D341Med (cell line): ENCODE results near the gene NUTM2D.
"Not testable (repeated sequence)": the region's sequence is repeated elsewhere in the genome, so short reads cannot be mapped to it uniquely, and the experiment has no call there.

Experiments
- DNase-seq: peaks from one replicate; pipeline ENCODE4 v3.0.0; 2012; ENCODE audit warnings: low spot score

Gene NUTM2D, protein sequence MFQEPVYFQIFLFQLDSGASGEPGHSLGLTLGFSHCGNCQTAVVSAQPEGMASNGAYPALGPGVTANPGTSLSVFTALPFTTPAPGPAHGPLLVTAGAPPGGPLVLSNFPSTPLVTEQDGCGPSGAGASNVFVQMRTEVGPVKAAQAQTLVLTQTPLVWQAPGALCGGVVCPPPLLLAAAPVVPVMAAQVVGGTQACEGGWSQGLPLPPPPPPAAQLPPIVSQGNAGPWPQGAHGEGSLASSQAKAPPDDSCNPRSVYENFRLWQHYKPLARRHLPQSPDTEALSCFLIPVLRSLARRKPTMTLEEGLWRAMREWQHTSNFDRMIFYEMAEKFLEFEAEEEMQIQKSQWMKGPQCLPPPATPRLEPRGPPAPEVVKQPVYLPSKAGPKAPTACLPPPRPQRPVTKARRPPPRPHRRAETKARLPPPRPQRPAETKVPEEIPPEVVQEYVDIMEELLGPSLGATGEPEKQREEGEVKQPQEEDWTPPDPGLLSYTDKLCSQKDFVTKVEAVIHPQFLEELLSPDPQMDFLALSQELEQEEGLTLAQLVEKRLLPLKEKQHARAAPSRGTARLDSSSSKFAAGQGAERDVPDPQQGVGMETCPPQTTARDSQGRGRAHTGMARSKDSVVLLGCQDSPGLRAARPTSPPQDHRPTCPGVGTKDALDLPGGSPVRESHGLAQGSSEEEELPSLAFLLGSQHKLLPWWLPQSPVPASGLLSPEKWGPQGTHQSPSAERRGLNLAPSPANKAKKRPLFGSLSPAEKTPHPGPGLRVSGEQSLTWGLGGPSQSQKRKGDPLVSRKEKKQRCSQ

DNA sequence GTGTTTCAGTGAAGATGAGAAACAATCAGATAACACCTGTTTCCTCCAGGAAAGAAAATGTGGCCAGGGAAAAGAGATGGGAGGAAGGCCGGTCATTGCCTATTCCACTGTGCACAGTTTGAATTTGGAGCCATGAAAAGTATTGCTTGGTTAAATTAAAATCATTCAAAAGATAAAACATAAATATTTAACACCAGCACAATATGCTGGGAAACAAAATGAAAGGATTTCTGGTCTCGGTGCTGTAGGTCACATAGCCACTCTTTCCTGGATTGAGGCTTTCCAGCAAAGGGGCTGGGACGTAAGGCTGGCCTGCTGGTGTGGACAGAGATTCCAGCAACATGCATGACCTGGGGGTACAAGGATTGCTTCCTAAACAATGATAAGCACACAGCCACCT, at the start of gene NUTM2D:
Gene NUTM2D (plus strand): TSS at position 301 of the 400 bp plus-strand sequence. CDS start 522 bp downstream, outside the sequence.
- not testable (repeated sequence) for DNase-seq

DNA sequence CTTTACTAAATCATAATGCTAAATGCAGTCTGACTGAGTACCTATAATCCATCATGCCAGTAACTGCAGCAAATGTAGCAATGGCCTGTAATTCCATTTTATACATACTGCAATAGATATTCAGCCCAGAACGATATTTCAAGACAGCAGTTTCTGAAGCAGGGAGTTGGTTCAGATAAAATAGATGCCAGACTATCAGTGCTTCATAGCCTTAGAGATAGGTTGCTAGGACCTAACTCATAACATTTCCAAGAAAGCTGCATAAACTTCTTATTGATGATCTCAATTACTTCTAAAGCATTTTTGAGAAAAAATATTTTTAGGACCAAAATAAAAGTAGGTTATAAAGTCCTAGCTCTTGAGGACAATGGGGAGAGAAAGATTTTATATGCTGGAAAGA, 48.8 kb upstream of the NUTM2D start:
- DNase-seq: not testable (repeated sequence)

DNA sequence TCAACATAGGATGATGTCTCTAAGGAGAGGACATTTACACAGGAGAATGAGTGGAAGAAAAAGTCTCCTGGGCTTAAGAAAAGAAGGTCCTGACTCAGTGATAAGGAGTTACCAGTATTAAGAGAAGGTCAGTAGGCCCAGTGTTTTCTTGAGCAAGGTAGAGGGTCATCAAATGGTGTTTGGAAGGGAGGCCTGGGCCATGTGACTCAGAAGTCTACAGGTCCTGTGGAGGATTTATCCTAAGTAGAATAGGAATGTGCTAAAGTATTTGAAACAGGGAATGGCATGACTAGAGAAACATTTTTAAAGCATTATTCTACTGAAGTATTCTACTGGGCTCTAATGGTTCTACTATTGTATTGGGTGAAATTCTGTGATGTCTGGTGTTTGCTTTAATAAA, 47.9 kb upstream of the NUTM2D start:
- not testable (repeated sequence) for DNase-seq

DNA sequence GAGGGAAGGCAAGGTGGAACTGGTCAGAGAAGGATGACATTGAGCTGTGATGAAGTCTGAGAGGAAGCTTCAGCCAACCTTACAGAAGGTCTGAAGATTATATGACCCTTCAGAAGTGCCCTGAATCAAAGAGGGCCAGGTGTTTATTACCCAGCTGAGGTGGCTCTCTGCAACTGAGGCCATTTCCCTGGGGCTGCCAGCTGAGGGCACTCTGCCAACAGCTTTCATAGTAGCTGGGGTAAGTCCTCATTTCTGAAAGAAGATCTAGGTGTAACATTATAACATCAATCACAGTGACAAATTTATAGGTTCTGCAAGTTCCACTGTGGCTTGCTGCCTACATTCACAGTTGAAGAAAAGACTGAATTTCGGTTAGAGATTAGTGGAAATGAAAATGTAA, 46.0 kb upstream of the NUTM2D start:
- DNase-seq: not testable (repeated sequence)

DNA sequence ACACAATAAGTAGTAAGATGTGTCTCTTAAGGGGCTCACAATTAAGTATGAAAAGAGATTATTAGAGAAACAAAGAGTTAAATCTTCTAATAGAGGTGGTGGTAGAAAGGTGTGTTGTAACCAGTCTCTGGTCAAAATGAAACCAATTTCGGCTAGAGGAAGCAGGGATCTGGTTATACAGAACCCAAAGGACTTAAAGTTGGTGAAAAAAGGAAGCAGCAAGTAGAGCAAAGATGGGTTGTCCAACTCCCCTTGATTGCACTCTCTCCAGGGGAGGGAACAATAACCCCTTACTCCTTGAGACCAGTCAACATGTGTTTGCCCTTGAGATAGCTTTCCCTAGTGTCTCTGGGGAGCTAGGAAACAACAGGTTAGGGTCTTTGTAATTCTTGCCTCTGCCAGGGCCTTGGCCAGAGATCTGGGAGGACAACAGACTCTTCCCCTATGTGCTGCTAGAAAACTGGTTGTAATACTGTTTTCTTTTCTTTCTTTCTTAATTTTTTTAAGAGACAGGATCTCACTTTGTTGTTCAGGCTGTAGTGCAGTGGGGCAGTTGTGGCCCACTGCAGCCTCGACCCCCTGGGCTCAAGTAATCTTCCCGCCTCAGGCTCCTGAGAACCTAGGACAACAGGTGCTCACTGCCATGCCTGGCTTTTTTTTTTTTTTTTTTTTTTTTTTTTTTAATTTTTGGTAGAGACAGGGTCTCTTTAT, 43.7 kb upstream of the NUTM2D start:
- not testable (repeated sequence) for DNase-seq

DNA sequence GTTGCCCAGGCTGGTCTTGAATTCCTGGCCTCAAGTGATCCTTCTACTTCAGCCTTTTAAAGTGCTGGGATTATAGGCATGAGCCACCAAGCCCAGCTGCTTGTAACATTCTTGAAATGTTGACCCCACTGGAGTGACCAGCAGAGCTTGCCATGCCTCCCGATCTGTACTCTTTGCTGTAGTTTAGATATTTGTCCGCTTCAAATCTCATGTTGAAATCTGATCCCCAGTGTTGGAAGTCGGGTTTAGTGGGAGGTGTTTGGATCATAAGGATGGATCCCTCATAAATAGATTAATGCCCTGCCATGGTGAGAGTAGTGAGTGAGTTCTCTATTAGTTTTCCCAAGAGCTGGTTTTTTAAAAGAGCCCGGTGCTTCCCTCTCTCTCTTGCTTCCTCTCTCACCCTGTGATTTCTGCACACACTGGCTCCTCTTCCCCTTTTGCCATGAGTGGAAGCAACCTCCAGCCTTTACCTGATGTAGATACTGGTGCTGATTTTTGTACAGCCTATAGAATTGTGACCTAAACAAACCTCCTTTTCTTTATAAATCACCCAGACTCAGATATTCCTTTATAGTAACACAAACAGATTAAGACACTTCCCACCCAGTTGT, 43.1 kb upstream of the NUTM2D start:
- not testable (repeated sequence) for DNase-seq

DNA sequence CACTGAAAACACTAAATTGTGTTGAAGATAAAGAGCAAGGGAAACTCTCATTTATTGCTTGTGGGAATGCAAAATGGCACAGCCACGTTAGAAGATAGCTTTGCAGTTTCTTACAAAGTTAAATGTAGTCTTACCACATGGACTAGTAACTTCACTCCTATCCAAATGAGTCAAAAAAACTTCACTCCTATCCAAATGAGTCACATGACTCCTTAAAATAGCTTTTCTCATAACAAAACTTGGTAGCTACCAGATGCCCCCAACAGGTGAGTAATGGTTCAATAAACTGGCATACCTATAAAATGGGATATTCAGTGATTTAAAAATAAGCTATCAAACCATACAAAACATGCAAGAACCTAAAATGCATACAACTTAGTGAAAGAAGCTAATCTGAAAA, 36.0 kb upstream of the NUTM2D start:
- DNase-seq: not testable (repeated sequence)

DNA sequence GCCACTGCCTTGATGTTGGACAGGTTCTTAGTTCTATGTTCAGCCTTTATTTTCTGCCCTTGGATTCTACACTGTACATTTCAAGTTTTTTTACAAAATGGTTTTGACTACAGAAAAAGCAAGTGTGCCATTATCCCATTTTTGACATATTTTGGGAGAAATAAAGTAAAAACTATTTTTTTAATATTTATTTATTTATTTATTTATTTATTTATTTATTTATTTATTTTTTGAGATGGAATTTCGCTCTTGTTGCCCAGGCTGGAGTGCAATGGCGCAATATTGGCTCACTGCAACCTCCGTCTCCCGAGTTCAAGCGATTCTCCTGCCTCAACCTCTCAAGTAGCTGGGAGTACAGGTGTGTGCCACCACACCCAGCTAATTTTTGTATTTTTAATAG, 33.0 kb upstream of the NUTM2D start:
- not testable (repeated sequence) for DNase-seq

DNA sequence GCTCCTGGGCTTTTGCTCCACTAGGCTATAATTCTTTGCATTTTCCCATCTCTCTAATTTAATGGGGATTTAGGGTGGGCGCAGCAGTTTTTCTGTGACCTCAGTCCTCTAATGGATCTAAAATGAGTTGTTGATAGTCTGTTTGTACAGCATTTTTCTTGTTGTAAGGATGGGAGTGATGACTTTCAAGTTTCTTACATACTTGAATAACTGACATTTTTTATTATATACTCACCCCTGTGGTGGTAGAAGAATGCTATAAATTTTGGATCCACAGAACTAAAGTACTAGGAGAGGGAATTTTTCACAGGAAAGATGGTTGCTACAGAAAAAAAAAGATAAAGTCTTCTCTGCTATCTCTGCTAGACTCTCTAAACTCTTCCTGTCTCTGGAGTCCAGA, 29.6 kb upstream of the NUTM2D start:
- DNase-seq: not testable (repeated sequence)

DNA sequence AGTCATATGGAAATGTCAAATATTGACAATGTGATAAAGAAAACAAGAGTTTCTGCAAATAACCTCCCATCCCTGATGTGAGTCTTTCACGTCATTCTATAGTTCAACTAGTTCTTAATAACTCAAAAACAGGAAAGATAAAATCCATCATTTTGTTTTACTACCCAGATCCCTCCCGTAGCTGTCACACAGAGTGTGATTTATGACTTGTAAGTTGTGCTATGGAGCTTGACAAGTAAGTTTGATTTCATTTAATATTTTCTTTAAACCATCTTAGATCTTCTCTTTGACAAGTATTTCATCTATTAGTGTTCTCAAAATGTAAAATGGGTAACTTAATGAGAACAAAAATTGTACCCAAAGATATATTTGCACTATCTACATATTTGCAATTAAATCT, 28.4 kb upstream of the NUTM2D start:
- not testable (repeated sequence) for DNase-seq

DNA sequence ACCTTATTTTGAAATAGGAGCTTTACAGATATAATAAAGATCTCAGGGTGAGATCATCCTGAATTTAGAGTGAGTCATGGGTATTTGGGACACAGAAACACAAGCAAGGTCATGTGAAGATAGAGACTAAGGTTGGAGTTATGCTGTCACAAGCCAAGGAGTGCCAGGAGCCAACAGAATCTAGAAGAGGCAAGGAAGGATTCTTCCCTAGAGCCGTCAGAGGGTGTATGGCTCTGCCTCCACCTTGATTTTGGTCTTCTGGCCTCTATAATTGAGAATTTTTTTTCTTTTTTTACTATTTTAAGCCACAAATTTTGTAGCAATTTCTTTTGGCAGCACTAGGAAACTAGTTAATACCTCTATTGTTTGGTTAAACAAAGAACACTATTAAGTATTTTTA, 24.9 kb upstream of the NUTM2D start:
- not testable (repeated sequence) for DNase-seq

DNA sequence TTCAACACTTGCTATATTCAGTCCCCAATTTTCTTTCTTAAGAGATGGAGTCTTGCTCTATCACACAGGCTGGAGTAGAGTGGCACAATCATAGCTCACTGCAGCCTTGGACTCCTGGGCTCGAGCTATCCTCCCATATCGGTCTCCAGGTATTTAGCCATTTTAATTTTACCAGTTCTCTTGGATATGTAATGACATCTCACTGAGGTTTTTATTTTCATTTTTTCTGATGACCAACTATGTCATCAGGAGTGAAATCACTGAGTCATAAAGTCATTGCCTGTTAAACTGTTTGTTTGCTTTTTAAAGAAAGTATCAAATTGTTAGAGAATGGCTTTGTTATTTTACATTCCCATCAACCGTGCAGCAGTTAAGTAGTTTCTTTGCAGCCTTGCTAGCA, 17.1 kb upstream of the NUTM2D start:
- DNase-seq: not testable (repeated sequence)

DNA sequence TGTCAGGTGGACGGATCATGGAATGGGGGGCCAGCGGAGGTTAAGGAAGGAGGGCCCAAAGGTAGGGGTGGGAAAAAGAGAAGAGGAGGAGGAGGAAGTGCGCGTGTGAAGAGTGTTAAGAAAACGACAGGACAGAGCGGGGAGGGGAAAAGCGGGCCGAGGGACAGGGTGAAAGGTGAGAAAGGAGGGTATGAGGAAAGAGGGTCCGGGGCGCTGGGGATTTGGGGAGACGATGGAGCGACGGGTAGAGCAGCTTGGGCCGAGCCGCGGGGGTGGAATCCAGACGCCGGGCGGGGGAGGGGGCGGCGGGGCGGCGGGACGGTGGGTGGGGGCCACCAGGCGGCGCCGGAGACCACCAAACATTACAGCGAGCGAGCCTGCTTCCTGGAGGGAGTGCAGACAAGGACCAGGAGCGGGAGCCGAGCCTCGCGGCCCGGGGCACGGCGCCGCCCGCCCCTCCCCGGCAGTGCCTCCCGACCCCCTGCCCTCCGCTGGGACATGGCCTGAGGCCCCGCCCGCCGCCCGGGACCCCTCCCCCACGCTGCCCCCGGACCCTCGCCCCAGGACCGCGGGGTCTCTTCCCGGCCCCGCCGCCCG, 15.9 kb upstream of the NUTM2D start:
- DNase-seq: not testable (repeated sequence)

DNA sequence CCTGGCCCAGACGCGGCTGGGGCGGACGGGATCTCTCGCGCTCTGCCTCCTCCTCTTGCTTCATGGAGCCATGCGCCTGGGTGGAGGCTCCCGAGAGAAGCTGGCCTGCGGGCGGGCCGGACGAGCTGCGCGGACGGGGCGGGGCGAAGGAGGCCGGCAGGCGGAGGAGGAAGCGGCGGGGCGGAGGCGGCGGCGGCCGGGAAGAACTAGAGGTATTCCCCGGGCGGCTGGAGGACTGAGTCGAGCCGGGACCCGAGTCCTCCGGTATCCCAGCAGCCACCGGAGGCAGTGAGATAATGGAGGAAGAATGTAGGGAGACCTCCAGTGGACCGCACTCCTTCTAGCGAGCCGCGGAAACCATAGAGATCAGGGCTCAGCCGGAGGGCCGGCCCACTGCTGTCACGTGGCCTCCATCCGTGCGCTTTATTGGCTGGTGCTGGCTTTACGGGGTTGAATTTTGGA, 15.3 kb upstream of the NUTM2D start:
- peak; percentile 14 for DNase-seq

DNA sequence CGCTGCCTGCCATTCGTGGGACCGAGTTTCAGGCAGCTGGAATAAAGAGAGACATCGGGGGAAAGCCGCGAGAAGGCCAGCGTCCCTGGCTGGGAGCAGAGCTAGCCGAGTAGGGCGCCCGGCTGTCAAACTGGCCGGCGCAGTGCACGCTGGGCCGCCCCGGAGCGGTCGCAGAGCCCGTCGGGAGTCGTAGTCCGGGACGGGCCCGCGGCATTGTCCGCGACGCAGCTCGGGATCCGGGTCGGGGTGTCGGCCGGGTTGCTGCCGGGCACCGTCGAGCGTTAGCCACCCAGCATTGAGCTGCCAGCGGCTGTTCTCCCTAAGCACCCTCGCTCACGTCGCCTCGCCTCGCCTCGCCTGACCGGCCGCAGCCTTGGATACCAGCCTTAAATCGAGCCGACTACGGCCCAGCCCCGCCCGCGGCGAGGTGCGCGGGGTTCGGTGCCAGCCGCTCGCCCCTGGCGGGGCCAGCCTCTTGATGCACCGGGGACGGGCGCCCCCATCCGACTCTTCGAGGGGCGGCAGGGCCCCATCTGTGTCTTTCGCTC, 14.8 kb upstream of the NUTM2D start:
- not testable (repeated sequence) for DNase-seq

DNA sequence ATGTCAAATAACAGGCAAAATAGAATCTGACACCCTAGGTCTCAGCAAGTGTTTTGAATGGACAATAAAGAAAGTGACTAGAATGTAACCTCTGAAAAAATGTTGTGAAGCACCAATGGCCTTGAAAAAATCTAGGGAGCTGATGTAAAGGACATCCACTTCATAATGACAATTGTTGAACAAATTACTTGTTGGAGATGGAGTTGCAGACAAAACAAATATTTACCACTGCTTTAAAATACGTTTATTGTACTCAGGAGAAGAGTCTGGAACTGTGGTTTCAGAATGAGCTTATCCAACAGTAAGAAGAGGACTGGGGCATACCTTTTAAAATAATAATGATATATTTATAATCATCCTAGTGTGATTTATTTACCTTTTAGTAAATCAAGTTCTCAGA, 11.8 kb upstream of the NUTM2D start:
- not testable (repeated sequence) for DNase-seq

DNA sequence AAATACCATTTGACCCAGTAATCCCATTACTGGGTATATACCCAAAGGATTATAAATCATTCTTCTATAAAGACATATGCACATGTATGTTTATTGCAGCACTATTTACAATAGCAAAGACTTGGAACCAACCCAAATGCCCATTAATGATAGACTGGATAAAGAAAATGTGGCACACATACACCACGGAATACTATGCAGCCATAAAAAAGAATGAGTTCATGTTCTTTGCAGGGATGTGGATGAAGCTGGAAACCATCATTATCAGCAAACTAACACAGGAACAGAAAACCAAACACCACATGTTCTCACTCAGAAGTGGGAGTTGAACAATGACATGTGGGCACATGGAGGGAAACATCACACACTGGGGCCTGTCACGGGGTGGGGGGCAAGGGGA, 7.4 kb upstream of the NUTM2D start:
- not testable (repeated sequence) for DNase-seq

DNA sequence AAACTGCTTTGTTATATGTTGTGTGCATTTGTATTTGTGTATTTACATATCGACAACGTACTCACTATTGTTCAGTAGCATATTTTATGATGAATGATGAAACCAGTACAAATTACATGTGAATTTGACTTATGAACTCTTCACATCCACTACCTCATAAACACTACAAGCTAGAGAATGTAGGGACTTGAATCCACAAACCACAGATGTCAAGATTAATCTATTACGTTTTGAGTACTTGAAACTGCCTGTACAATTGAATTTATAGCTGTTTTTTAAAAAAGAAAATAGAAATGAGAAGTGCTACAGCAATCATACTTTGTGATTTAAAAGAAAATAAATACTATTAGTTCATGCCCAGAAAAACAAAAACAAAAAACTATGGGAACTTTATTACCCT, 4.7 kb upstream of the NUTM2D start:
- not testable (repeated sequence) for DNase-seq

DNA sequence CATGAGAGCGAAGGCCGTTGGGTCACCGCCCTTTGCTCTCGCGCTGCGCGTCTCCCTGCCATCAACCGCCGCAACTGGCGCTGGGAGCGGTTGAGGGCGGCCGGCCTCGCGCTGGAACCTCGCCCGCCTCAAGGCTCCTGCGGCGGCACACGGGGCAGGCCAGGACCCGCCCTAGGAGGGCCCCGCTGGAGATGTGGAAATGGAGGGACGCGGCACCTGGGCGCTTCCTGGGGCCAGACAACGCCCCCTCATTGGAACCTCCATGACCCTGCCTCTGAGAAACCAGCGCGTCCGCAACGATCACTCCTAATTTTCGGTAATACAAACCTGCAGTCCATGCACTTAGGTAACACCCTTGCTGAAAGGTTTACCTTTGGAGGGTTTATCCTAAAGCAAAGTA, 2.4 kb upstream of the NUTM2D start:
- not testable (repeated sequence) for DNase-seq

DNA sequence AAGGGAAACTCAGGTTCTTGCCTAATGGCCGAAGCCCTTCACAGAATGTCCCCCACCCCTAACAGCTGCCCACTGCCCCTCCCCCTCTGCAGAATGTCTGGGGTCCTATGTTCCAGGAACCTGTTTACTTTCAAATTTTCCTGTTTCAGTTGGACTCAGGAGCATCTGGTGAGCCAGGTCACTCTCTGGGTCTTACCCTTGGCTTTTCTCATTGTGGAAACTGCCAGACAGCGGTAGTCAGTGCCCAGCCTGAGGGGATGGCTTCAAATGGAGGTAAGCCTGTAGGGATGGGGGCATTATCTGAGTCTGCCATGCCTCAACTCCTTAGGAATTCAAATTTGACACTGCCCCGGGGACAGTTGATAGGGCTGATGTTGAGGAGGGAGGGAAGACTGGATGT, 615 bp downstream of the NUTM2D start:
- not testable (repeated sequence) for DNase-seq

DNA sequence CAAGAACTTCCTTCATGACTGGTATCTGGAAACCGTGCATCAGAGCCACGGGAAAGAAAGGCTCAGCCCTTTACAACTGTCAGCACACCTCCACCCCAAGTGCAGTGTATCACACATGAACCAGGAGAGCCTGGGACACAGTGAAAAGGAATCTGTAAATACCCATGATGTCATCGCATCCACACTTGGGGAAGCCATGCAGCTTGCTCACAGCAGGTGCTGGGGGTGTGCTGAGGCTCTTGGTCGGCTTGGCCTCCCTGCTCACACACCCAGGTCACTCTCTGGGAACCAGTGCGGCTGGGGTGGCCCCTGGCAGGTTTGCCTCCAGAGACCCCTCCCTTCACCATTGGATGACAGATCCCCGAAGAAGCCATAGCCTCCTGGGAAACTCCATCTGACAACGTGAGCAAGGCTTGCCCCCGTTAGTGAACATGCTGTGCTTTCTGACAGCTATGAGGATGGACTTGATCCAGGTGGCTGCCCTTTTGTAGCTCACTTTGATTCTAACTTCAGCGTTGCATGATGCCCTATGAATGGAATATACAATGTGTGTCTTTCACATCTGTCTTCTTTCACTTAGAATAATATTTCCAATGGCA, 12.1 kb downstream of the NUTM2D start:
- DNase-seq: not testable (repeated sequence)
